HepG2 (cell line): ENCODE measurements around the gene GNPAT. TPM values are rescaled to one million over a fixed set of nuclear protein-coding genes. Genes with fewer than 3 reads are reported as not detected.

Experiments
- ATF7-NPFF ChIP-seq: sonication (generic); formaldehyde crosslinking; IDR thresholded peaks from 2 replicates; pipeline ENCODE4 v1.8.1; 2023; ENCODE audit warnings: mild to moderate bottlenecking, low read depth, missing genetic modification reagents, moderate library complexity
- ATRX ChIP-seq: sonication (generic); formaldehyde crosslinking; IDR thresholded peaks from 2 replicates; pipeline ENCODE4 v1.4.0; 2020; ENCODE audit warnings: missing genetic modification reagents, borderline replicate concordance
- CHD2 ChIP-seq: IDR thresholded peaks from 2 replicates; pipeline ENCODE4 v1.6.1; 2011; ENCODE audit warnings: low read depth, low read length, improper control_type of control experiment
- DR1 ChIP-seq: sonication (generic); formaldehyde crosslinking; IDR thresholded peaks from 2 replicates; pipeline ENCODE4 v1.8.0; 2021; ENCODE audit warnings: mild to moderate bottlenecking, missing genetic modification reagents, inconsistent platforms
- HES4 ChIP-seq: sonication (generic); formaldehyde crosslinking; IDR thresholded peaks from 2 replicates; pipeline ENCODE4 v1.9.0; 2021; ENCODE audit warnings: mild to moderate bottlenecking, missing genetic modification reagents, borderline replicate concordance
- HNRNPH1 ChIP-seq: fragments of 200-400 bp; formaldehyde crosslinking; optimal IDR thresholded peaks from 2 replicates; pipeline ENCODE3; 2017; ENCODE audit warnings: mild to moderate bottlenecking, low read depth, low read length
- ISX ChIP-seq: sonication (generic); formaldehyde crosslinking; conservative IDR thresholded peaks from 2 replicates; pipeline ENCODE4 v1.5.0; 2020; ENCODE audit warnings: missing genetic modification reagents
- KLF12 ChIP-seq: sonication (generic); formaldehyde crosslinking; IDR thresholded peaks from 2 replicates; pipeline ENCODE4 v1.4.0; 2020; ENCODE audit warnings: missing genetic modification reagents, borderline replicate concordance
- MIXL1 ChIP-seq: IDR thresholded peaks from 2 replicates; pipeline ENCODE4 v1.6.1; 2016
- PRDM4 ChIP-seq: sonication (generic); formaldehyde crosslinking; IDR thresholded peaks from 2 replicates; pipeline ENCODE4 v1.9.0; 2021; ENCODE audit warnings: missing genetic modification reagents, borderline replicate concordance
- RBM39 ChIP-seq: fragments of 200-400 bp; formaldehyde crosslinking; IDR thresholded peaks from one replicate; pipeline ENCODE4 v1.6.1; 2018; ENCODE audit warnings: antibody characterized with exemption, mild to moderate bottlenecking, low read depth, low read length; ENCODE audit not compliant: poor library complexity, severe bottlenecking
- SIX4 ChIP-seq: sonication (generic); formaldehyde crosslinking; IDR thresholded peaks from 2 replicates; pipeline ENCODE4 v1.4.0; 2020; ENCODE audit warnings: missing genetic modification reagents
- ZBTB40 ChIP-seq, 2 experiments: fragments of 450-650 bp in 1 of 2; sonication (generic) in 1 of 2; formaldehyde crosslinking in 1 of 2; IDR thresholded peaks; 2 replicates each; pipeline versions ENCODE4 v1.6.1 to v1.8.0; 2016 to 2022; ENCODE audit warnings: antibody characterized with exemption in 1 of 2, mild to moderate bottlenecking in 1 of 2, missing genetic modification reagents in 1 of 2
- ZNF205 ChIP-seq: IDR thresholded peaks from 2 replicates; pipeline ENCODE4 v1.6.1; 2018; ENCODE audit warnings: missing biosample characterization, missing genetic modification reagents
- ZNF382 ChIP-seq: sonication (generic); formaldehyde crosslinking; IDR thresholded peaks from 2 replicates; pipeline ENCODE4 v1.5.0; 2020; ENCODE audit warnings: missing genetic modification reagents, mild to moderate bottlenecking, borderline replicate concordance
- ZNF430 ChIP-seq: sonication (generic); formaldehyde crosslinking; IDR thresholded peaks from 2 replicates; pipeline ENCODE4 v1.9.0; 2021; ENCODE audit warnings: mild to moderate bottlenecking, missing genetic modification reagents
- ZNF530 ChIP-seq: sonication (generic); formaldehyde crosslinking; IDR thresholded peaks from 2 replicates; pipeline ENCODE4 v1.5.0; 2020; ENCODE audit warnings: low read depth, mild to moderate bottlenecking, missing genetic modification reagents
- ZNF879 ChIP-seq: sonication (generic); formaldehyde crosslinking; IDR thresholded peaks from 2 replicates; pipeline ENCODE4 v1.8.1; 2023; ENCODE audit warnings: missing genetic modification reagents
- polyA plus RNA-seq, 8 experiments: library from polyadenylated mRNA; depleted of rRNA in 3 of 8; stranded (reverse) in 7 of 8; unstranded in 1 of 8; fragments of >200 nt; fragmentation: Illumina TruSeq in 4 of 8; extraction: Trizol in 4 of 8; gene quantifications; 2 replicates each; pipeline versions ENCODE4 v1.2.1 to v1.2.3, GENCODE V29; 2011 to 2016; ENCODE audit warnings: low read depth in 4 of 8, missing spikeins in 1 of 8, mixed read lengths in 1 of 8; ENCODE audit not compliant: insufficient read depth in 1 of 8
- total RNA-seq, 5 experiments: library from RNA; depleted of rRNA; stranded (reverse); fragments of >200 nt; fragmentation: Illumina TruSeq; extraction: Trizol; gene quantifications; 2 replicates each; pipeline ENCODE4 v1.2.3, GENCODE V29; 2016; ENCODE audit warnings: low read depth in 1 of 5

GNPAT gene
- total and polyA plus RNA-seq, 2 of the 13 experiments (the other 11 are each of a cell fraction or from before 2014, with no cell fraction given), result 58.3 to 114 TPM

GRCh38 chr1:231219422-231220401, 21.3 kb upstream of the GNPAT start (continued):
- TF ChIP-seq ZBTB40 (IDR thresholded peaks at IDR 0.05), result no peak
- no peak for TF ChIP-seq ZBTB40 (CRISPR knock-in tag; IDR thresholded peaks at IDR 0.05)
- TF ChIP-seq KLF12 (CRISPR knock-in tag), result no peak
- TF ChIP-seq ZNF382, result no peak
- no peak for TF ChIP-seq PRDM4 (CRISPR knock-in tag)
- no peak for TF ChIP-seq ZNF205
- no peak for TF ChIP-seq DR1 (CRISPR knock-in tag)
- no peak for TF ChIP-seq HNRNPH1
- peak; percentile 72; the same call in 1 of the 2 replicates for TF ChIP-seq MIXL1 (CRISPR knock-in tag)
- no peak for TF ChIP-seq ZNF530
- TF ChIP-seq CHD2, result no peak
- no peak for TF ChIP-seq HES4 (CRISPR knock-in tag)
- no peak for TF ChIP-seq ATF7-NPFF (CRISPR knock-in tag)
- TF ChIP-seq ISX, result no peak
- no peak for TF ChIP-seq ZNF879
- no peak for TF ChIP-seq SIX4 (CRISPR knock-in tag)
- TF ChIP-seq ZNF430, result no peak
- no peak for TF ChIP-seq ATRX (CRISPR knock-in tag)
- TF ChIP-seq RBM39, result no peak
